ENCODE results near the gene AGPAT4.
"Not testable (repeated sequence)": the region's sequence is repeated elsewhere in the genome, so short reads cannot be mapped to it uniquely, and the experiment has no call there.

The AGPAT4 gene

GRCh38 chr6:161225681-161226008 is 48.2 kb downstream of the AGPAT4 start:
- DNase-seq = no peak

DNA sequence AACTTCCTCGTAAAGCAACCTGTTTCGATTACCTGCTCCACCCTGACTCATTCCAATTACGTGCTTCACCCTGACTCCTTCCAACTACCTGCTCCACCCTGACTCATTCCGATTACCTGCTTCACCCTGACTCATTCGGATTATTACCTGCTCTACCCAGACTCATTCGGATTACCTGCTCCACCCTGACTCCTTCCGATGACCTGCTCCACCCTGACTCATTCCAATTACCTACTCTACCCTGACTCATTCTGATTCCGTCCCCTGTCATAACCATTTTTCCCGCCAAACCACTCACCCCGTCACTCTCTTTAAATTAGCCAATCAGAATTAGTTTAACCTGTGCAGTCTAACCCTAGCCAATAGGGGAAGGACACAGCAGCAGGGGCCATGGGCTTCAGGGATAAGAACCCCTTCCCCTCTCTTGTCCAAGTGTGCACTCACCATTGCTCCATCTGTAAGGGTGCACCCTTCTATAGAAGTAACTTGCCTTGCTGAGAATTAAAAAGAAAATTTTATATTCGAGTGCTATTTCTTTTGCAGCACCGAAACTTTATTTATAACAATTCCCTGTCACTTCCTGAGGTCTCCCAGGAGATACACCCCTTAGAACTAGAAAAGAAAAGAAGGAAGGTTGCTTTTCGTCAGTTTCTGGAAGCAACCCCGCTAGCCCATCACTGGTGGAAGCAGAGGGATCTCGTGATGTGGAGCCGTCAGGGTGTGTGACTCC is 48.7 kb downstream of the AGPAT4 start:
- not testable (repeated sequence) for DNase-seq

- no peak for DNase-seq
Measured at GRCh38 chr6:161223646-161224045, 50.2 kb downstream of the AGPAT4 start.

- DNase-seq = no peak
Measured at GRCh38 chr6:161222706-161223234, 51.1 kb downstream of the AGPAT4 start.

DNA sequence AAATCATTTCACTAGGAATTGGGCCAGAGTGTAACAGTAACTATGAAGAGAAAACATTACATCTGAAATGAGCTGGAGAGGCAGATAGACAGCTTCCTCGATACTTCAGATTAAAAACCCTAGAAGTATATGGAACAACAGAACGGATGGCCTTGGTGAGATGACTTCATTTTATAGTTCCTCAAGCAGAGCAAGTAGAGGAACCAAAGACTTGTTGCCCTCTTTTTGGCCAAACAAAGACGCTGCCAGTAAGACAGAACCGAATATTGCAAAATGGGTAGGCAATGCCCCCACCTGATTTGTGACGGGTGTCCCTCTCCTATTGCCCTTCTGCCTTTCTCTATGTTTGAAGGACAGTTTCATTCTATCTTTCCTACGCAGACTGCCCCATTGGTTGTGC is 53.5 kb downstream of the AGPAT4 start:
- DNase-seq = no peak

DNA sequence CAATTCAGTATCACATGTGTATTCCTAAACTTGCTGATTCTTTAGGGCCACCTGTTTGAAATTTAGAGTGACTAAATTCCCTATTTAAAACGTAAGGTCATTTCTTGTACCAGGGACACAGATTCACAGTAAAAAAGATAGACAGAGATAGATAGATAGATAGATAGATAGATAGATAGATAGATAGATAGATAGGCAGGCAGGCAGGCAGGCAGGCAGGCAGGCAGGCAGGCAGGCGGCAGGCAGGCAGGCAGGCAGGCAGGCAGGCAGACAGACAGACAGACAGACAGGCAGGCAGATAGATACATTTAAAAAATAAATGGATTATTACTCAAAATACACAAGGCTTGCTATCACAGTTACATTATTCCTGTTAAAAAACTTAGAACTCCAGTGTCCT is 54.2 kb downstream of the AGPAT4 start:
- no peak for DNase-seq

GRCh38 chr6:161218222-161218621 is 55.6 kb downstream of the AGPAT4 start:
- DNase-seq = no peak

- DNase-seq = no peak
Measured at GRCh38 chr6:161217628-161218027, 56.2 kb downstream of the AGPAT4 start.

DNA sequence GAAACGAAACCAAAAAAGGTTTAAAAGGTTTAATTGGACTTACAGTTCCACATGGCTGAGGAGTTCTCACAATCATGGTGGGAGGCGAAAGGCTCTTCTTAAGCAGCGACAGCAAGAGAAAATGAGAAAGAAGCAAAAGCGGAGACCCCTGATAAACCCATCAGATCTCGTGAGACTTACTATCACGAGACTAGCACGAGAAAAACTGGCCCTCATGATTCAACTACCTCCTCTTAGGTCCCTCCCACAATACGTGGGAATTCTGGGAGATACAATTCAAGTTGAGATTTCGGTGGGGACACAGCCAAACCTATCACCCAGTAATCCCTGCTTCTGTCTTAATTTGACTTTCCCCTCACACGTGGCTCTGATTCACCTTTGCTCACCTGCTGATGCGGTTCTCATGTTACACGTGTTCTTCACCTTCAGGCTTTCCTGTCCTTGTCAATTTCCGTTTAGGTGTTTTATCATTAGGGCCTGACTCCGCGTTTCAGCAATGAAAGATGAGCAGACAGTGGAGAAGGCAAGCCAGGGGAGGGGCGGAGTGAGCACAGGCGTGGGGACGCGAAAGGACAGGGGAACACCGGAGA is 57.1 kb downstream of the AGPAT4 start:
- DNase-seq = no peak

DNA sequence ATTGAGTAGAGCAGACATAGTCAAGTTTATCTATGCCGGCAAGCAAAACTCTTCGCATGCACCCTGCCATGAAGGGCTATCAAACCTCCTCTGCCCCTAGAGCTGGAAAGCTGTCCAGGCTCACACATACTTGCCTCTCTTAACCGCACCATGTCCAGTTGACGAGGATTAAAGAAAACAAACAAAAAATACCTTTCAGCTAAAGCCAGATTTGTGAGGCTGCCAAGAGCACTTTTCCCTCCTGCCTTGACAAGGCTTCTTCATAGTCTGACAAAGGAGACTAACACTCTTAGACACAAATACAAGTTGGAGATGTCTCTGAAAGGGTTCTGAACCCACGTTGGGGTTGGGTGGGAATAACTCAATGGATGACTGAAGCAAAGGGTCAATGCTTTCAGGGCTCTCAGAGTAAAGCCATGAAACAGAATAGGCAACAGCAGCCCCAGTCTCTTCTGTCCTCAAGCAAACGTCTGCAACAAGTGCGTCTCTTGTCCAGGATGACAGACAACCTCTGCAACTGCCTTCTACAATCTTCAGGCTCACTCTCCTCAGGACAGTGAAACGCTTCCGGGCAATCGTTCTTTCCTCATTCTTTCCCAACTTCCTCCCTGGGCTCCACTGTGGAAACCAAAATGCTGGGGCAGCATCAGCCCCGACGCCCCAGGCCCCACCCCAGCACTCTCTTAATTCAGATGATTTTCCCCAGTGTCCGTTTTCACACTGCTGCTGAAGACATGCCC is 57.8 kb downstream of the AGPAT4 start:
- no peak for DNase-seq

GRCh38 chr6:161215193-161215592 is 58.7 kb downstream of the AGPAT4 start:
- DNase-seq = no peak

DNA sequence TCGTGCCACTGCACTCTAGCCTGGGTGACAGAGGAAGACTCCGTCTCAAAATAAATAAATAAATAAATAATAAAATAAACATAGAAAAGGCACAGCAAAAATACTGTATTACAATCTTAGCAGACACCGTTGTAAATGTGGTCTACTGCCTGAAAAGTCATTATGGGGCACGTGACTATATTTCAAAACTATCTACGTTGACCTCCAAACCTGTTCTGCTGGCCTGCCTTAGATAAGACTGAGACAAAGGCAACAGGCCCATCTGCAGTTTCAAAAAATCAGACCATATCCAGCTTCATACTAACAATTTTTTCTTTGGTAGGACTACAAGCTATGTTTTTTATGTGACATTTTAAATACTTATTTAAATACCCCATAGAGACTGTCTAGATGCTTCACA is 59.1 kb downstream of the AGPAT4 start:
- DNase-seq = no peak

- DNase-seq = no peak
Measured at GRCh38 chr6:161212902-161213301, 61.0 kb downstream of the AGPAT4 start.

DNA sequence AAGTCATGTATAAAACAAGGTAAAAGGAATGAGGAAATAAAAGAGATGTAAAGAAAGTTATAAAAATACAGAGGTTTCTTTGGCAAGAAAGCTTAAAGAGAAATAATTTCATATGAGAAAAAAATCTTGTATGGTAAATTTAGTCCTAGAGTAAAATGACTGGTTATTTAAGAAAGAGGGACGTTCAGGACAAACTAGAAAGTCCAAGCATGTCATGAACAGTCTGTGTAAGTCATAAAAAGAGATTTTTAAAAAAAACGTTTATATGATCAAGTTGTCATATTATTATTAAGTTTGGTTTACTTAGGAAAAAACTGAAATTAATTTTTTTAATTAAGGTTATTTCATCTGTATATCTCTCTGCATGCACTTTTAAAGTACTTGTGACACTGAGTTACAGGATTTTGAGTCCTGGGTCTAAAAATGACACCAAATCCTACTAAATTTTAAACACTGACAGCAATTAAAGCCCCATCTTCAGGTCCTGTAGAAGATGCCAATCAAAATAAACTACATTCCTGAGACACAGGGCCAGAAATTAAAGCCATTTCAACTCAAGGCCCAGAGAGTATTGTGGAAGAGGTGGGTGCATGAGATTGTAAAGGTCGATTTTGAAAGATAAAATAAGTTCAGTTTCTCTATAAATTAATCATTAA is 62.4 kb downstream of the AGPAT4 start:
- no peak for DNase-seq

DNA sequence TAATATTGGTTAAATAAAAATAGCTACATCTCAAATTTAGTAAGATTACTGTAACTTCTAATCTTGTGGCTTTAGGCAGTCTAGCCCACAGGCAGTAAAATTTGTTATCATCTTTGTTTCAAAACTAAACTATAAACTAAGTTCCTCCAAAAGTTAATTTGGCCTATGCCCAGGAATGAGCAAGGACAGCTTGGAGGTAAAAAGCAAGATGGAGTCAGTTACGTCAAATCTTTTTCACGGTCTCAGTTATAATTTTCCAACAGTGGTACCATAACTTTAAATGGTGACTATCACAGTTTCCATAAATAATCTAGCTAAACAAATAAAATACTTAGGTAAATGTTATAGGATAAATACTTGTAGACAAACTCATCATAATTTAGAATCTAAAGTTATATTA is 63.0 kb downstream of the AGPAT4 start:
- no peak for DNase-seq

DNA sequence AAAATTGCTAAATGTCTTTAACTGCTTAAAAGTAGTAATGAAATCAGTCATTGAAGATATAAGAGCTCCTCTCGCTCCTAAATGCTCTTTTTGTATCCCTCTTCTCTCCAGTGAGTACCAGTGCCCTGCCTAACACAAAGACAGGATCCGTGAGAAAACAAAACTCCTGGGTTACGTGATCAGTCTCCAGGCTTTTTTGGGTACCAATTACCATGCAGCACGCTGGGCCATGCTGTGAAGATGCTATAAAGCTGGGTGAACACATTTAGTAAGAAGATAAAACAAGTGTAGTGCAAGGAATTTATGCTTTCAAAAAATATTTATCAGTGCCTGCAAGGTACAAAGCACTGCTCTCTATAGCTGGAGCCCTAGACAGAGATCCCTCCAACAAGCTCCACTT is 66.7 kb downstream of the AGPAT4 start:
- DNase-seq = no peak

DNA sequence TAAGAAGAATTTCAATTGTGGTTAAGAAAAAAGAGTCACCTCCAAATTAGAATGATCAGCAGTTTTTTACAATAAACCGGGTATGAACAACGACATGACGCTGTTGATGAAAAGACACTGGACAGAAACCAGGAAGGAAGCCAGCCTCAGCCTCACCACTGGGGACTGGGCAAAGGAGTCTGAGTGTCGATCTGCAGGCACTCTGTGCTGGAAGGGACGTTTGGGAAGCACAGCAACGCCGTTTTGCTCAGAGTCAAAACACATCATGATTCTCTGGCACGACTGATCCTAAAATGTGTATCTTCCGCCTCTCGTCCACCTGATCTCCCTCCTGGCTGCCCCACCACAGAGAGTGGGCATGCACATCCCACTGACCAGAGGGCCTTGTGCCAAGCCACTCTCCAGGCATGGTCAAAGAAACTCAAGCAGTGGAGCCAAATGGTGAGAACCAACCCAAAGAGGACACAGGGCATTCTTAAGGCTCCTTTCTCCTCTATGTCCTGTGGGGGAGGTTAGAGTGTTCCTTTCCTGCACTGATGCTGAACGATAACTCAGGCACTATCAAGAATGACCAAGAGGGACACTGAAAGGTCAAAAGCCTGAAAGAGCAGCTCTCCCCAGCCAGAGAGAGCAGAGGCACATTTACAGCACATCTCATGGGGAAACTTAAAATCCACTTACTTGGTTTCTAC is 68.8 kb downstream of the AGPAT4 start:
- DNase-seq = no peak

- no peak for DNase-seq
Measured at GRCh38 chr6:161200610-161201370, 73.1 kb downstream of the AGPAT4 start.

GRCh38 chr6:161199850-161200249 is 74.0 kb downstream of the AGPAT4 start:
- DNase-seq = no peak

DNA sequence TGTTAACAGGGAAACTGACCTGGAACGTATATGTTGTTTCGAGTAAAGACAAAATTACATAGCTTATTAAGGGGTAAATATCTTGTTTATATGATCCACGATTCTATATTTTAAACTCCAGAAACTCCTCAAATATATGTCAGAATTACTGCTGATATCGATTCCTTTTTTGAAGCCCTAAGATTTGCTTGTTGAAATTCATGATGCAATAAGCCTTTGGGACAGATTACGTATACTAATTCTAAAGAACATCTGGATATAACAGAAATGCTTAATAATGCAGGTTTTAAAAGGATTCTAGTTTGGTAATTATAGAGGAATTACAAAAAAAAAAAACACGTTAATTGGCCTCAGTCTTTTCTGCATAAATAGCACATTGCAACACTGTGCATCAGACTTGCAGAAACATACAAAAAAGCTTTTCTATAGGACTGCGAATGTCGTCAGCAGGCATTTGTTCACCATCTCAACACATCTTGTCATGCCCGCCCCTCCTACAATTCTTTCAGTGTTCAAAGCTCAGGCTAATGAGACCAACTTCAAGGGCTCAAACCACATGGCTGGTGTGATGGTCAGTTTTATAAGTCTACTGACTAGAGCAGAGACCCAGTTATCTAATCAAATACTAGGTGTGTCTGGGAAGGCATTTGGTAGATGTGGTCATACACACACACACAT is 74.9 kb downstream of the AGPAT4 start:
- DNase-seq = no peak

DNA sequence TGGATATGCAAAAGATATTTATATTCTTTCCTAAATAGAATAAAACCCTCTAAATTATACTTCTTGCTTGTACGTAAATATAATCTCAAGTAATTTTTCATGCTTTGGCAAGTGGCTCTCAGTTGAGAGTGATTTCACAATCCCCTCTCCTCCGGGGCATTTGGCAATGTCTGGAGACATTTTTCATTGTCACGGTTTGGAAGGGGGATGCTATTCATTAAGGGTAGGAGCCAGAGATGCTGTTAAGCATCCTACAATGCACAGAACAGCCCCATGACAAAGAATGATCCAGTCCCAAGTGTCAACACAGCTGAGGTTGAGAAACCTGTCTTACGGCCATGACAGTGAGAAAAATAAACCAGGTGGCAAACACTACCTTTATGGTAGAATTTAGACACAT is 75.7 kb downstream of the AGPAT4 start:
- no peak for DNase-seq

DNA sequence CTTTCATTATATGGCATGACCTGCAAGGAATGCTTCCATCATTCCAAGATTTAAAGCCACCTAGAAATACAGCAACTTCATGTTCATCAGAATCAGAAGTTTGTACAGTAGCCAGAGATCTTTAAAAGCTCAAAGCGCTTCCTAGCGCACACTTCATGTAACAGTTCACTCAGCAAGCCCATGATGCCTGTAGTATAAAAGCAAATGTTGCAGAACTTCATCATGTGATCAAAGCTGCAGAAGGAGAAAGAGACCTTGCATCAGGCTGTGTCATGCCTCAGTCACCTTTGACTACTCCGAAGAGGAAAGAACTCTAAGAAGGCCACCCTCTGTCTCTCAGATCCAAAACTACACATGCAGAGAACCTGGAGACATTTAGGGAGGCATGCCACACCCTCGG is 78.5 kb downstream of the AGPAT4 start:
- no peak for DNase-seq
